Right atrium auricular region (tissue), 2 donors: ENCODE results near the gene KLK10. TPM values are rescaled to one million over a fixed set of nuclear protein-coding genes. Genes with fewer than 3 reads are reported as not detected.

ENCODE experiments used
- DNase-seq: peaks from one replicate; pipeline ENCODE4 v3.0.0-alpha.2; 2019; ENCODE audit warnings: low spot score
- H3K27ac ChIP-seq, 2 donors: fragments of 200-600 bp; sonication (generic); 1 replicate in 1 of 2; 2 replicates in 1 of 2; pipeline ENCODE4 v1.5.1; 2016 to 2019
- H3K27me3 ChIP-seq, 2 donors: fragments of 200-600 bp; sonication (generic); one replicate each; pipeline versions ENCODE4 v1.5.1 to v1.6.0; 2017 to 2019
- H3K36me3 ChIP-seq: fragments of 200-600 bp; sonication (generic); one replicate; pipeline ENCODE4 v1.5.1; 2016
- H3K4me1 ChIP-seq, 2 donors: fragments of 200-600 bp; sonication (generic); one replicate each; pipeline versions ENCODE4 v1.5.1 to v1.6.0; 2017 to 2019
- H3K4me3 ChIP-seq, 2 donors: fragments of 200-600 bp; sonication (generic); 1 replicate in 1 of 2; 2 replicates in 1 of 2; pipeline ENCODE4 v1.5.1; 2017 to 2019; ENCODE audit warnings: mild to moderate bottlenecking in 1 of 2, moderate library complexity in 1 of 2
- H3K9me3 ChIP-seq, 2 donors: fragments of 200-600 bp; sonication (generic); one replicate each; pipeline ENCODE4 v1.5.1; 2019
- total RNA-seq, 2 donors: library from RNA; depleted of rRNA; stranded (reverse); fragments of >200 nt; gene quantifications; one replicate each; pipeline ENCODE4 v1.1.0, GENCODE V29; 2016
- TF ChIP-seq, protein P1 (sequence below), 2 donors: fragments of 200-600 bp; sonication (generic); IDR thresholded peaks; one replicate each; pipeline ENCODE4 v1.5.1; 2019; ENCODE audit warnings: antibody characterized with exemption in 2 of 2

KLK10 gene
- total RNA-seq, 2 donors from 2014 or later: 4.5 TPM; not detected in 1

DNA sequence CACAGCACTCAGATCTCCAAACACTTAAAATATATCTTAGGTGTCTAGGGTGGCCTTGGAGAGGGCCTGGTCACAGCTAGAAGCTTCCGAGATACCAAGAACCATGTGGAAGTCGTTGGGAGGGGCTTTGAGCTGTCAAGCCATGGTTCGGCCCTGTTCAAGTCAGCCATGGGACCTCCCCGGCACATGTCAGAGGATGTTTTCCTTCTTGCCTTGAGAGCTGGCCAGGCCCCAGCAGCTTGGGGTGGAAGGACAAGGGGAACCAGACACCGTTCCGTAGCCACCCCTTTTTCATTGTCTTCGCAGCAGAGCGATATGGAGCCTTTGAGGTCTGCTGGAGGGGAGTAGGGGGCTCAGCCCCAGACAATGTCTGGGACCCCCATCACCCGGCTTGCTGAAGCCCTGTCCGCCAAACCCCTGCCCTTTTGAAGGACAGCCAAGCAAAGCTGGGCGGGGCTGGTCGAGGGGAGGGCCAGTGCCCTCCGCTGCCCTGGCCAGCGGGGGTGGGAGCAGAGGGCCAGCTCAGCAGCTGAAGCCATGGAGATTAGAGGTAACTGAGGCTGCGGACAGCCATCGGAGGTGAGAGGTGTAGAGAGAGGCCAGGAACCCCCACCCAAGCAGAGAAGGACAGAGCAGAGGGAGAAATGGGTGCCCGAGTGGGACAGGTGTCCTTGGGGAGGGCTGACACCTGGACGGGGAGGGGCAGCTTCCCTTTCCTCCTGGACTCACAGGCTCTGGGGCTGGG is 6.5 kb upstream of the KLK10 start:
- no peak for DNase-seq
- H3K4me3 ChIP-seq: no peak overlapping the region
- no peaks in the 10 kb centered on the region for H3K9me3 ChIP-seq
- no peak overlapping the region for H3K27ac ChIP-seq
- no peaks in the 10 kb centered on the region for H3K27me3 ChIP-seq
- H3K4me1 ChIP-seq: no peaks in the 10 kb centered on the region
- H3K36me3 ChIP-seq: no peaks in the 10 kb centered on the region
- TF ChIP-seq, protein P1, sequence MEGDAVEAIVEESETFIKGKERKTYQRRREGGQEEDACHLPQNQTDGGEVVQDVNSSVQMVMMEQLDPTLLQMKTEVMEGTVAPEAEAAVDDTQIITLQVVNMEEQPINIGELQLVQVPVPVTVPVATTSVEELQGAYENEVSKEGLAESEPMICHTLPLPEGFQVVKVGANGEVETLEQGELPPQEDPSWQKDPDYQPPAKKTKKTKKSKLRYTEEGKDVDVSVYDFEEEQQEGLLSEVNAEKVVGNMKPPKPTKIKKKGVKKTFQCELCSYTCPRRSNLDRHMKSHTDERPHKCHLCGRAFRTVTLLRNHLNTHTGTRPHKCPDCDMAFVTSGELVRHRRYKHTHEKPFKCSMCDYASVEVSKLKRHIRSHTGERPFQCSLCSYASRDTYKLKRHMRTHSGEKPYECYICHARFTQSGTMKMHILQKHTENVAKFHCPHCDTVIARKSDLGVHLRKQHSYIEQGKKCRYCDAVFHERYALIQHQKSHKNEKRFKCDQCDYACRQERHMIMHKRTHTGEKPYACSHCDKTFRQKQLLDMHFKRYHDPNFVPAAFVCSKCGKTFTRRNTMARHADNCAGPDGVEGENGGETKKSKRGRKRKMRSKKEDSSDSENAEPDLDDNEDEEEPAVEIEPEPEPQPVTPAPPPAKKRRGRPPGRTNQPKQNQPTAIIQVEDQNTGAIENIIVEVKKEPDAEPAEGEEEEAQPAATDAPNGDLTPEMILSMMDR (IDR thresholded peaks at IDR 0.05): no peak

DNA sequence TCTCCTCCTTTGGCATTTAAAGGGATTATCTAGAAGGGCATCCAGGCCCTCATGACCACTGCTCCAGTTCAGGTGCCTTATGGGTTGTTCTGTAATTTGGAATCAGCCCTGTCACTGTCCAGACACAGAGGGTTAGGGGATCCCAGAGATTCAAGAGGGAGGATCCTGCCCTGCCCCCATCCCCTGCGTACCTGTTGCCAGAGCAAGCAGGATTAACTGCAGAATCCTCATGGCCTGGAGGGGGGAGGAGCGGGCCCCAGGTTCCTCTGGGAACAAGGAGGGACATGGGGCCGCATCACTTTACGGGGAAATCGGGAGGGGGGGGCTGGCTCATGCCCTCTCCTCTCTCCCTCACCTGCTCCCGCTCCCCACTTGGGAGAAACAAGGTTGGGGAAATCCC is 5.9 kb upstream of the KLK10 start:
- no peaks in the 10 kb centered on the region for H3K4me1 ChIP-seq
- no peaks in the 10 kb centered on the region for H3K36me3 ChIP-seq
- H3K4me3 ChIP-seq: no peak overlapping the region
- no peak overlapping the region for H3K27ac ChIP-seq
- TF ChIP-seq, protein P1 (IDR thresholded peaks at IDR 0.05): no peak
- no peaks in the 10 kb centered on the region for H3K27me3 ChIP-seq
- DNase-seq: no peak
- H3K9me3 ChIP-seq: no peaks in the 10 kb centered on the region

DNA sequence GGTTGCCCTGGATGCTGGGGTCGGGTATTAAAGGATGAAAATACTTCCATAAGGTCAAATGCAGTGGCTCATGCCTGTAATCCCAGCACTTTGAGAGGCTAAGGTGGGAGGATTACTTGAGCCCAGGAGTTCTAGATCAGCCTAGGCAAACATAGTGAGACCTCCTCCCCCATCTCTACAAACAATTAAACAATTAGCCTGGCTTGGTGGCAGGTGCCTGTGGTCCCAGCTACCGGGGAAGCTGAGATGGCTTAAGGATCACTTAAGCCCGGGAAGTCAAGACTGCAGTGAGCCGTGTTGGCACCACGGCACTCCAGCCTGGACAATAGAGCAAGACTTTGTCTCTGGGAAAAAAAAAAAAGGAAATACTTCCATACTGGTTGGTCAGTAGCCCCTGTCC is 5.4 kb upstream of the KLK10 start:
- TF ChIP-seq, protein P1 (IDR thresholded peaks at IDR 0.05): no peak
- DNase-seq: no peak
- H3K4me3 ChIP-seq: no peak overlapping the region
- no peak overlapping the region for H3K27ac ChIP-seq
- H3K27me3 ChIP-seq: no peaks in the 10 kb centered on the region
- H3K36me3 ChIP-seq: no peaks in the 10 kb centered on the region
- no peaks in the 10 kb centered on the region for H3K9me3 ChIP-seq
- H3K4me1 ChIP-seq: peaks cover 0 to under 1% of the 10 kb centered on the region in 2 donors

DNA sequence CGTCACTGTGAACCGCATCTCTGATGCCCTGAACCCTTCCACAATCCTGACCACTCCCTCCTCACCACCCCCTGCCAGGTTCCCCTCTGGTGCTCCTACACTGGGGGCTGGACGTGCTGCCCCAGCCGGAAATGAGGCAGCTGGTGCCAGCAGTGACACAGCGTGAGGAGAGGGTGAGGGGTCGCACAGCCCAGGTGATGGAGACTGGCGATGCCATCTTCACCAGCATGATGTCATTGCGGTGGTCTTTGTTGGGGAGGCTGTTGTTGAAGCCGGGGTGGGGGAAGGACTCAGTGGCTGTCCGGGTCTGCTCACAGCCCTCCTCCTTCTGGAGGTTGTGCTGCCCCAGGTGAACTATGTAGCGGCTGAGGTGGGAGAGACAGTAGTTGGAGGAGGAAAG is 4.4 kb upstream of the KLK10 start:
- Histone ChIP-seq H3K27me3 (no peaks in the 10 kb centered on the region), H3K4me1 (peaks cover 0 to 10% of the 10 kb centered on the region in 2 donors), H3K27ac (no peak overlapping the region), H3K36me3 (no peaks in the 10 kb centered on the region), H3K4me3 (no peak overlapping the region), H3K9me3 (no peaks in the 10 kb centered on the region)
- DNase-seq: no peak
- TF ChIP-seq, protein P1 (IDR thresholded peaks at IDR 0.05): no peak

DNA sequence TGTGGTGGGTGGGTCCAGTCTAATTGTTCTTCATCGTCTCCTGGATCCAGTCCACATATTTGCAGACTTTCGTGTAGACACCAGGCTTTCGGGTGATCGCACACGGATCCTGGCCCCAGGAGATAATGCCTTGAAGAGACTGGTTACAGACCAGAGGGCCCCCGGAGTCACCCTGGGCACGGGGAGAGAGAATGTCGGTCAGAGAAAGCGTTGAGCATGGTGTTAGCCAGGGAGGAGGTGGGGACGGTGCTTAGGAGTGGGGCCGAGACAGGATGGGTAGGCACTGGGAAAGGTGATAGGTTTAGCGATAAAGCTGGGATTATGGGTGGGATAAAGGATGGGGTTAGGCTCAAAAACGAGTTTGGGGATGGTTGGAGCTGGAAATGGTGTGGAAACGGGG is 3.0 kb upstream of the KLK10 start:
- Histone ChIP-seq H3K27me3 (peaks cover 0 to 2% of the 10 kb centered on the region in 2 donors), H3K4me1 (peaks cover 0 to 17% of the 10 kb centered on the region in 2 donors), H3K36me3 (no peaks in the 10 kb centered on the region), H3K4me3 (no peak overlapping the region), H3K9me3 (no peaks in the 10 kb centered on the region), H3K27ac (no peak overlapping the region)
- TF ChIP-seq, protein P1 (IDR thresholded peaks at IDR 0.05): no peak
- DNase-seq: no peak
